Activated CD8-positive, alpha-beta T cell treated with anti-CD3 and anti-CD28 coated beads for 36 hours (primary cell): ENCODE measurements around the gene DNAH8. TPM values are rescaled to one million over a fixed set of nuclear protein-coding genes. Genes with fewer than 3 reads are reported as not detected.
A peak's percentile ranks its signal among the peaks of the same experiment; 100 is the strongest.

Experiments used
- ATAC-seq: fragments of 200-7000 bp; cut with Tn5 transposase; one replicate; pipeline ENCODE4 v1.10.0; 2021; ENCODE audit warnings: mild to moderate bottlenecking, moderate library complexity
- CTCF ChIA-PET: fragments of 350-600 bp; sonication (Branson Sonifier 250); formaldehyde crosslinking; loops from one replicate; lab custom pipeline; 2021; ENCODE audit warnings: antibody characterized with exemption; lab: Charles Lee
- POLR2A ChIA-PET: fragments of 350-600 bp; sonication (Branson Sonifier 250); formaldehyde crosslinking; loops from one replicate; lab custom pipeline; 2021; ENCODE audit warnings: antibody characterized with exemption; lab: Charles Lee
- DNase-seq: peaks from one replicate; pipeline ENCODE4 v3.0.0-alpha.2; 2020
- H3K27ac Mint-ChIP-seq: one replicate; pipeline ENCODE4 v1.8.0; 2021; ENCODE audit warnings: mild to moderate bottlenecking, mixed read lengths
- H3K27me3 Mint-ChIP-seq: one replicate; pipeline ENCODE4 v1.8.0; 2021; ENCODE audit warnings: mixed read lengths
- H3K36me3 Mint-ChIP-seq: one replicate; pipeline ENCODE4 v1.8.0; 2021; ENCODE audit warnings: low read depth, mixed read lengths
- H3K4me1 Mint-ChIP-seq: one replicate; pipeline ENCODE4 v1.8.0; 2021; ENCODE audit warnings: low read depth, mixed read lengths
- H3K4me3 Mint-ChIP-seq: one replicate; pipeline ENCODE4 v1.8.0; 2021; ENCODE audit warnings: mild to moderate bottlenecking, moderate library complexity, mixed read lengths
- H3K9me3 Mint-ChIP-seq: one replicate; pipeline ENCODE4 v1.8.0; 2021; ENCODE audit warnings: mixed read lengths
- CTCF ChIP-seq: fragments of 200-600 bp; IDR thresholded peaks from one replicate; pipeline ENCODE4 v1.8.0; 2022; ENCODE audit warnings: antibody characterized with exemption, mild to moderate bottlenecking
- intact Hi-C: fragments of 100-400 bp; cut with micrococcal nuclease; formaldehyde crosslinking; loops from one replicate; pipeline ENCODE4 v1.10.0; 2022
- total RNA-seq, 2 experiments: library from RNA; stranded (reverse); gene quantifications; one replicate each; pipeline ENCODE4 v1.2.3, GENCODE V29; 2021

The DNAH8 gene
- total RNA-seq, 2 experiments from 2014 or later, result not detected

DNA sequence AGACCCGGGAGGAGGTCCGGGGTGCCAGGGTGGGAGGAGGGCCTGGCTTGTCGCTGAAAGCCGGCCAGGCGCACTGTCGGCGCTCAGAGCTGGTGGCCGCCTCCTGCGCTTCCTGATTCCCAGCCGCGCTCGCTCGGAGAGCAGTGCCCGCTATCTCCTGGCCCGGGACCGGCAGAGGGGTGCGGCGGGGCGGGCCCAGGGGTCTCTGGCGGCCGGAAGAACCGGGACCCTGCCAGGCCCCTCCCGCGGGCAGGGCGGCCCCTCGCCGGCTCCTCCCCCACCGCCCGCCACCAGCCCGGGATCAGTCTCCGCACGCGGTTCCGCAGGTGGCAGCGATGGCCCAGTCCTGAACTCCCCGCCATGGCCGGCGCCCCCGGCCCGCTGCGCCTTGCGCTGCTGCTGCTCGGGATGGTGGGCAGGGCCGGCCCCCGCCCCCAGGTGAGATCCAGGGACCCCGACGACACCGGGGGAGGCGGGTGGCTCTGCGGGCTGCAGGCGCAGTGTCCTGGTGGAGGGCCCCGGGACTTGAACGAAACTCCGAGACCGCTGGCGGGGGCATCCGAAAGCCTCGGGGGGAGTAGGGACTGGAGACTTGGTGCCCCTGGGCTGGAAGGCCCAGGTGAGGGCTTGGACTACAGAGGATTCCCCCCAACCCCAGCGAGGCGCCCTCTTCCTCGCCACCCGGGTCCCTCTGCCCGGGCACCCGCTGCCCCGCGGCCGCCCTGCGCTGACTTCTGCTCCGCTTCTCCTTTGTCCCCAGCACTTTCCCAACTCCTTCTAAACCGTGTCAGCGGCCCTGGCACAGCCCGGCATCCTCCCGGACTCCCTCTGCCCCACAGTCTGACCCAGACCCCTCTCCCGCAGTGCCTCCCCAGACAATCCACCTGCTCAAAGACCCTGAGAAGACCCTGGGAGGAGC lies 333.6 kb downstream of the DNAH8 start, which contains the start of gene GLP1R:
GLP1R (plus strand) TSS at position 301 of the 919 bp plus-strand sequence; CDS start at position 361, 60 bp downstream.
- Mint-ChIP-seq H3K4me1 (peaks cover 28% of the 10 kb centered on the region), H3K4me3 (peak within 1 kb of the TSS; percentile 71), H3K9me3 (no peaks in the 10 kb centered on the region), H3K27ac (no peak within 1 kb of the TSS), H3K36me3 (no peaks in the 10 kb centered on the region), H3K27me3 (peaks cover 28% of the 10 kb centered on the region)
- POLR2A ChIA-PET, result no interaction called here
- ATAC-seq, result peak; percentile 18
- peak; percentile 18 for DNase-seq
- CTCF ChIA-PET, result interaction anchor here (2.8 kb wide), 1 partner anchor 118 kb away, joined by 6 read pairs; no protein-coding TSS in a partner anchor
- intact Hi-C loops, result no loop called here
- TF ChIP-seq CTCF, result no peak

DNA sequence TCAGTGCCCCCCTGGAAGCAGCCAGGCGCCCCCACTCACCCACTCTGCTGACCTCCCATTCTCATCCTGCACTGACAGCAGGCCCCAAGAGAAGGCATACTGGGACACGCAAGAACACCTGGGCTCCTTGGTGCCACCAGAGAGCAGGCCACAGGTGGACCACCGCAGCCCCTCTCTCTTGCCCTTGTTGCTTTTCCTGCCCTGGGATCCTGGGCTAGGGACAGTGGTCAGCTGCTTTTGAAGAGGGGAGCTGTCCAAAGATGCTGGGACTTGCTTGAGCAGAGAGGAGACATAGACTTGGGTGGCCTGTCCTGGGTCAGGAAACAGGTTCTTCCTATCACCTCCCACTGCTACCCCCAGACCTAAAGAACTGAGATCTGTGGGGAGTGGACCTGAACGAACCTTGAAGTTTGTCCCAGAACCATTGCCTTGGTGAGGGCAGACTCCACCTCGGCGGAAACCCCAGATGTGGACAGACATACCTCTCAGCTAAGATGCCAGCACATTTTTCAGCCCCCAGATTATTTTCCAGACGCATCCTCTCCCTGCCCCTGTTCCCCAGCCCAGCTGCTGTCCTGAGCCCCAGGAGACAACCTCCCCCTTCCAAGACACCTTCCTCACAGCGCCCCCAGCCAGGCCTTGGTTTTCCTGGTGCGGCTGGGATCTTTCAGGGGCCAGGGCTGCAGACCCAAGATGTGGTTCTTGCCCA lies 334.6 kb downstream of the DNAH8 start:
- no peak for TF ChIP-seq CTCF
- POLR2A ChIA-PET, result no interaction called here
- DNase-seq (no peak), ATAC-seq (no peak)
- CTCF ChIA-PET, result interaction anchor here (2.0 to 2.8 kb wide), 2 partner anchors 20 to 117 kb away, joined by 6 to 8 read pairs; no protein-coding TSS in a partner anchor
- Mint-ChIP-seq H3K4me3 (peak overlapping the region; percentile 71), H3K27ac (no peak overlapping the region), H3K36me3 (no peaks in the 10 kb centered on the region), H3K27me3 (peaks cover 30% of the 10 kb centered on the region), H3K9me3 (no peaks in the 10 kb centered on the region), H3K4me1 (peaks cover 28% of the 10 kb centered on the region)
- intact Hi-C loops, result no loop called here

DNA sequence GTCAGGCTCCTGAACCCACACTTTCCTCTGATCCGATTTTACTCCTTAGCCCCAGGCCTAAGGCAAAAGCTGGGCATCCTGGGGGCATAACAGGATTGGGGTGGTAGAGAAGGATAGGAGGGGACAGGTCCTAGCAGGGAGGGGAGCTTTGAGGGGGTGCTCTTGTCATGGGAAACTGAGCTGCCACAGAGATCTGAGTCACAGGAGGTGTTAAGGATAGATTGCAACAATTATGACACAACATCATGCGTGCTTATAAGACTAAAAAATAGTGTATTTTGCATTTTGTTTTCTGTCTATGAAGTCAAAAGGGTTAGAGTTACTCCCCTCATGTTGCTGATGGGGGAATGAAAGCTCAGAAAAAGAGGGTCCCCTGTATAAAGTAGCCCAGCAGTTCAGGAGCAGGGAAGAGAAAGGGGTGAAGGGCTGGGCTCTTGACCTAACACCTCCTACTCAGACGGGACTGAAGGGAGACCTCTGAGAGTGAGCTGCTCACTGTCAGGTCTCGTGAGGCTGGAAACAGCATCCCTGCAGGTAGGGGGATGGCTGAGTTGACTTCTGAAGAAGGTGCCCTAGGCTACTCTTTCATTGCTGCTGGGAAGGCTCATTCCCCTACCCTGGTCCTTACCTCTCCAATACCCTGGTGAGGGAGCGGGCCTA lies 335.5 kb downstream of the DNAH8 start:
- H3K4me1 Mint-ChIP-seq, result peaks cover 28% of the 10 kb centered on the region
- H3K27me3 Mint-ChIP-seq, result peaks cover 30% of the 10 kb centered on the region
- H3K36me3 Mint-ChIP-seq, result no peaks in the 10 kb centered on the region
- POLR2A ChIA-PET, result no interaction called here
- no peaks in the 10 kb centered on the region for H3K9me3 Mint-ChIP-seq
- intact Hi-C loops, result no loop called here
- ATAC-seq, result peak; percentile 88
- no peak for TF ChIP-seq CTCF
- DNase-seq, result peak; percentile 59
- H3K27ac Mint-ChIP-seq, result peak overlapping the region; percentile 22
- H3K4me3 Mint-ChIP-seq, result peak overlapping the region; percentile 8
- CTCF ChIA-PET, result interaction anchor here (1.2 to 2.8 kb wide), 3 partner anchors 21 to 116 kb away, joined by 5 to 8 read pairs (median 6); no protein-coding TSS in a partner anchor

DNA sequence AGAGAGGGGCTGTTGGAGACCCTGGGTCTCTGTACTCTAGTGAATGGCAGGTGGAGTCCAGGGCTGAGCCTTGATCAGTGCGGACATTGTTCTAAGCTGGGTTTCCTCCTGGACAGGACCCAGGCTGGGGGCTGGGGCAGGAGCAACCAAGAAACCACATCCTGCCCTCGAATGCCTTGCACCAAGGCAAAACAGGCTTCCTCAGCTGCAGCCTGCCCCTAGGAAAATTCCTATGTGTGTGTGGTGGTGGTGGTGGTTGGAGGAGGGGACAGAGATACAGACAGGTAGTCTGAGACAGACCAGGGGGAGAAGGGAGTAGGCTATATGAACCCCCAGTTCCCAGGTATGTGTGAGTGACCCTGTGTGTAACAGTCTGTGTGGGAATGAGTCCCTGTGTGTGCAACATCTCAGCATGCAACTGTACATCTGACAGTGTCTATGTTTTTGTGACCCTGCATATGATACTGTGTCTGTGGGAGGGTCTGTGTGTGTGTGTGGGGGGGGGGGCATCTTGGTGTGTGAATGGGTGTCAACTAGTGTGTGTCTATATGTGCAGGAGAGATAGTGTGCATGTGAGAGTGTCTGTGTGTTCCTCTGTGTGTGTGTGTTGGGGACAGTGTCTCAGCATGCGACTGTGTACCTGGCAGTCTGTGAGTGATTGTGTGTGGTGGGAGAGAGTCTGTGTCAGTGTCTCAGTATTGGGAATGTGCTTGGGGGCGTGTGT lies 336.4 kb downstream of the DNAH8 start:
- H3K27me3 Mint-ChIP-seq, result peaks cover 32% of the 10 kb centered on the region
- intact Hi-C loops, result no loop called here
- H3K36me3 Mint-ChIP-seq, result no peaks in the 10 kb centered on the region
- H3K4me1 Mint-ChIP-seq, result peaks cover 28% of the 10 kb centered on the region
- no peak overlapping the region for H3K27ac Mint-ChIP-seq
- TF ChIP-seq CTCF, result no peak
- no peak overlapping the region for H3K4me3 Mint-ChIP-seq
- ChIA-PET POLR2A (no interaction called here), CTCF (interaction anchor here (1.2 to 2.8 kb wide), 3 partner anchors 22 to 115 kb away, joined by 5 to 8 read pairs (median 6); no protein-coding TSS in a partner anchor)
- no peaks in the 10 kb centered on the region for H3K9me3 Mint-ChIP-seq
- ATAC-seq, result no peak
- DNase-seq, result no peak
